ENCODE results near the gene PEX3.

The PEX3 gene

DNA sequence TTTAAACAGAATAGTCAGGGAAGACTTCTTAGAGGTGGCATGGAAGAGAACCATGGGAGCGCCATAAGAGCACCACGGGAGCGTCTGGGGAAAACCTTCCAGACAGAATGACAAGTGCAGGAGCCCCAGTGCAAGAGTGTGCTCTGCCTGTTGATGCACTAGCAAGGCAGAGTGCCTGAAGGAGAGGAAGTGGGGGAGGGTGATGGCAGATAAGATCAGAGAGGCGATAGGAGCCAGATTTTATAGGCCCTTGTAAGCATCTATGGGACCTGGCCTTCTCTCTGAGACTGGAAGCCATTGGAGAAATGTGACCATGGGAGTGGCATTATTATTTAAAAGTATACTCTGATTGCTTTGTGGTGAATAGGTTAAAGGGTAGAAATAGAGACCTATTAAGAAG lies 47.8 kb downstream of the PEX3 start:
- Histone ChIP-seq H3K9ac (ENCODE audit: low read length) (no peak overlapping the region), H3K9me2 (replicated peaks; ENCODE audit: insufficient read depth, low read length) (no peaks in the 10 kb centered on the region), H4K20me1 (ENCODE audit: insufficient read depth, low read length) (no peaks in the 10 kb centered on the region), H3K9me3 (replicated peaks; ENCODE audit: insufficient read depth, low read length) (no peaks in the 10 kb centered on the region), H3F3A (ENCODE audit: insufficient read depth, low read length) (no peaks in the 10 kb centered on the region), H3K4me1 (ENCODE audit: low read length) (no peaks in the 10 kb centered on the region), H2AFZ (ENCODE audit: low read length) (no peak overlapping the region), H3K4me3 (ENCODE audit: low read length) (no peak overlapping the region), H3K36me3 (replicated peaks; ENCODE audit: insufficient read depth, low read length) (no peaks in the 10 kb centered on the region), H3K79me2 (ENCODE audit: low read length) (no peaks in the 10 kb centered on the region), H3K4me2 (ENCODE audit: low read depth, low read length) (no peak overlapping the region), H3K27me3 (replicated peaks; ENCODE audit: insufficient read depth, low read length) (no peaks in the 10 kb centered on the region), H3K27ac (ENCODE audit: low read length) (no peak overlapping the region)
- TF ChIP-seq EZH2 (optimal IDR thresholded peaks at IDR 0.05; ENCODE audit: low read depth, low read length) (no peak), CTCF (IDR thresholded peaks at IDR 0.05; ENCODE audit: low read length) (no peak), EZH2phosphoT487 (IDR thresholded peaks at IDR 0.05; ENCODE audit: low read length) (no peak)
- no peak for DNase-seq

DNA sequence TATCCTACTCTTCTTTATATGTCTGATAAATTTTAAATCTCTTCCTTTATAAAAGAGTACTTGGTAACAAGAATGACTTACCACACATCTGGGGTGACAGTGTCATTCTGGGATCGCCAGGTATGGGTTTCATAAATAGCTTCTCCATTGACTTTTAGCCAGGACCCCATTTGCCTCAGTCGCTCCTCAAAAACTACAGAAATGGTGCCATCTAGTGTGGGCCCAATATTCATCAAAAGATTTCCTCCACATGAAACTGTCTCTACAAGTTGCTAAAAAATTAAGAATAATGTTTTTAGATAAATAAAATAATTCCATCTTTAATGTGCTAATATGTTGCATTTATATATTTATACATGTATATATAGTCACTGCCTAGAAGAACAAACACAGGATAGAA lies 51.2 kb downstream of the PEX3 start:
- TF ChIP-seq CTCF (IDR thresholded peaks at IDR 0.05; ENCODE audit: low read length), result no peak
- TF ChIP-seq EZH2phosphoT487 (IDR thresholded peaks at IDR 0.05; ENCODE audit: low read length), result no peak
- TF ChIP-seq EZH2 (optimal IDR thresholded peaks at IDR 0.05; ENCODE audit: low read depth, low read length), result no peak
- H3K4me3 ChIP-seq (ENCODE audit: low read length), result no peak overlapping the region
- H2AFZ ChIP-seq (ENCODE audit: low read length), result no peak overlapping the region
- no peaks in the 10 kb centered on the region for H3K9me3 ChIP-seq (replicated peaks; ENCODE audit: insufficient read depth, low read length)
- no peaks in the 10 kb centered on the region for H3K4me1 ChIP-seq (ENCODE audit: low read length)
- no peak overlapping the region for H3K4me2 ChIP-seq (ENCODE audit: low read depth, low read length)
- no peak for DNase-seq
- no peaks in the 10 kb centered on the region for H3K9me2 ChIP-seq (replicated peaks; ENCODE audit: insufficient read depth, low read length)
- H3K79me2 ChIP-seq (ENCODE audit: low read length), result no peaks in the 10 kb centered on the region
- H3K27ac ChIP-seq (ENCODE audit: low read length), result no peak overlapping the region
- no peaks in the 10 kb centered on the region for H3F3A ChIP-seq (ENCODE audit: insufficient read depth, low read length)
- H3K36me3 ChIP-seq (replicated peaks; ENCODE audit: insufficient read depth, low read length), result no peaks in the 10 kb centered on the region
- H3K9ac ChIP-seq (ENCODE audit: low read length), result no peak overlapping the region
- H3K27me3 ChIP-seq (replicated peaks; ENCODE audit: insufficient read depth, low read length), result no peaks in the 10 kb centered on the region
- no peaks in the 10 kb centered on the region for H4K20me1 ChIP-seq (ENCODE audit: insufficient read depth, low read length)

GRCh38 chr6:143504369-143504768 lies 53.8 kb downstream of the PEX3 start:
- H3K9ac ChIP-seq (ENCODE audit: low read length), result no peak overlapping the region
- no peaks in the 10 kb centered on the region for H3F3A ChIP-seq (ENCODE audit: insufficient read depth, low read length)
- H3K79me2 ChIP-seq (ENCODE audit: low read length), result no peaks in the 10 kb centered on the region
- no peak overlapping the region for H3K4me3 ChIP-seq (ENCODE audit: low read length)
- H3K27me3 ChIP-seq (replicated peaks; ENCODE audit: insufficient read depth, low read length), result no peaks in the 10 kb centered on the region
- DNase-seq, result no peak
- no peaks in the 10 kb centered on the region for H3K9me2 ChIP-seq (replicated peaks; ENCODE audit: insufficient read depth, low read length)
- H3K4me1 ChIP-seq (ENCODE audit: low read length), result no peaks in the 10 kb centered on the region
- no peak overlapping the region for H2AFZ ChIP-seq (ENCODE audit: low read length)
- H3K36me3 ChIP-seq (replicated peaks; ENCODE audit: insufficient read depth, low read length), result no peaks in the 10 kb centered on the region
- no peak for TF ChIP-seq EZH2 (optimal IDR thresholded peaks at IDR 0.05; ENCODE audit: low read depth, low read length)
- TF ChIP-seq EZH2phosphoT487 (IDR thresholded peaks at IDR 0.05; ENCODE audit: low read length), result no peak
- no peak for TF ChIP-seq CTCF (IDR thresholded peaks at IDR 0.05; ENCODE audit: low read length)
- no peak overlapping the region for H3K4me2 ChIP-seq (ENCODE audit: low read depth, low read length)
- no peaks in the 10 kb centered on the region for H3K9me3 ChIP-seq (replicated peaks; ENCODE audit: insufficient read depth, low read length)
- H4K20me1 ChIP-seq (ENCODE audit: insufficient read depth, low read length), result no peaks in the 10 kb centered on the region
- no peak overlapping the region for H3K27ac ChIP-seq (ENCODE audit: low read length)

Measured in MM.1S (cell line).